Smooth muscle cell (in vitro differentiated cells): ENCODE measurements around the gene ACTR1B. TPM values are rescaled to one million over a fixed set of nuclear protein-coding genes. Genes with fewer than 3 reads are reported as not detected.

Source experiments
- DNase-seq: peaks from one replicate; lab custom pipeline; 2025; ENCODE audit not compliant: unreplicated experiment; lab: John Stamatoyannopoulos, UW
- H2AFZ ChIP-seq: fragments of 200-600 bp; sonication (generic); 2 replicates; pipeline ENCODE4 v1.6.0; 2016; ENCODE audit warnings: antibody characterized with exemption, low read depth, mild to moderate bottlenecking
- H3F3A ChIP-seq: fragments of 200-600 bp; sonication (generic); 2 replicates; pipeline ENCODE4 v1.6.0; 2017; ENCODE audit warnings: antibody characterized with exemption, low read depth
- H3K27ac ChIP-seq: fragments of 200-600 bp; sonication (generic); 2 replicates; pipeline ENCODE4 v1.5.1; 2016; ENCODE audit warnings: low read depth, mild to moderate bottlenecking
- H3K27me3 ChIP-seq: fragments of 200-600 bp; sonication (generic); 2 replicates; pipeline ENCODE4 v1.6.1; 2016; ENCODE audit warnings: low read depth, mild to moderate bottlenecking
- H3K36me3 ChIP-seq: fragments of 200-600 bp; sonication (generic); 2 replicates; pipeline ENCODE4 v1.5.1; 2016; ENCODE audit warnings: low read depth
- H3K4me1 ChIP-seq: fragments of 200-600 bp; sonication (generic); 2 replicates; pipeline ENCODE4 v1.5.1; 2016; ENCODE audit warnings: low read depth
- H3K4me2 ChIP-seq: fragments of 200-600 bp; sonication (generic); 2 replicates; pipeline ENCODE4 v1.6.0; 2016; ENCODE audit warnings: mild to moderate bottlenecking
- H3K4me3 ChIP-seq: fragments of 200-600 bp; sonication (generic); 2 replicates; pipeline ENCODE4 v1.5.1; 2016; ENCODE audit warnings: mild to moderate bottlenecking
- H3K79me2 ChIP-seq: fragments of 200-600 bp; sonication (generic); 2 replicates; pipeline ENCODE4 v1.6.0; 2016; ENCODE audit warnings: low read depth, mild to moderate bottlenecking
- H3K9ac ChIP-seq: fragments of 200-600 bp; sonication (generic); 2 replicates; pipeline ENCODE4 v1.6.0; 2016; ENCODE audit warnings: low read depth
- H3K9me3 ChIP-seq: fragments of 200-600 bp; sonication (generic); replicated peaks from 2 replicates; pipeline ENCODE4 v1.5.1; 2016; ENCODE audit warnings: low read depth
- H4K20me1 ChIP-seq: fragments of 200-600 bp; sonication (generic); 2 replicates; pipeline ENCODE4 v1.6.0; 2016; ENCODE audit warnings: low read depth
- WGBS: methylation state at CpG from one replicate; pipeline ENCODE4 v1.1.7; 2016; ENCODE audit warnings: low lambda C conversion rate; 5-methylcytosine and 5-hydroxymethylcytosine counted together
- polyA plus RNA-seq: library from polyadenylated mRNA; unstranded; fragments of >200 nt; fragmentation: Nextera tagmentation; extraction: Ambion mirVana; gene quantifications from 2 replicates; pipeline ENCODE4 v1.2.1, GENCODE V29; 2016
- total RNA-seq: library from RNA; depleted of rRNA; stranded (reverse); fragments of >200 nt; gene quantifications from 2 replicates; pipeline ENCODE4 v1.2.3, GENCODE V29; 2014
- TF ChIP-seq, protein P1 (sequence below): fragments of 200-600 bp; sonication (generic); IDR thresholded peaks from 2 replicates; pipeline ENCODE4 v1.5.1; 2017; ENCODE audit warnings: borderline replicate concordance, mild to moderate bottlenecking, antibody characterized with exemption; ENCODE audit not compliant: insufficient read depth, poor library complexity, severe bottlenecking

ACTR1B gene
- total and polyA plus RNA-seq, 2 experiments from 2014 or later = 20.8 to 43.7 TPM

DNA sequence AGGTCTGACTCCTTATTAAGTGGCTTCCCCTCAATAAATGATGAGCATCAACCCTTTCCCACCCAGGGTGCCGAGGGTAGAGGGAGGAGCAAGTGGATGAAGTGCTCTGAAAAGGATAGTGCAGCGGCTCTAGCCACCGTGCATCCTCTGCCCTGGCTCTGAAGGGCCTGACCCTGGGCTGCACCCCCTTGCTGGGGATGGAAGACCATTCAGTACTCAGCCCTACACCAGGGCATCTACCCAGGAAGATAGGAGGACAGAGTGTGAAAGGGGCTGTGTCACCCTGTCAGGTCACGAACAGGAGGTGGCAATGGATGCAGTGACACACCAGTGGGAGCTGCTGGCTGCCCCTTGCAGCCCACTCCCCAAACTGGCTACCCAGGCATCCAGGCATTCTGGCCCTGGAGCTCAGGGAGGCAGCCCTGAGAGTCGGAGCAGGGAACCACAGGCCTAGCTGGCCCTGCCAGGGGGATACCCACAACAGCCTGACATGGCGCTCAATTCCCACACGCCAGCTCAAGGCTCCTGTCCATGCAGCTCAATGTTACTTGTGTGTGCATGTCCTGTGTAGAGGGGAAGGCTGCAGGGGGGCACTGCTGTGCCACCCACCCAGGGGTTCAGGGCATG, 7.6 kb downstream of the ACTR1B start:
- TF ChIP-seq, protein P1, sequence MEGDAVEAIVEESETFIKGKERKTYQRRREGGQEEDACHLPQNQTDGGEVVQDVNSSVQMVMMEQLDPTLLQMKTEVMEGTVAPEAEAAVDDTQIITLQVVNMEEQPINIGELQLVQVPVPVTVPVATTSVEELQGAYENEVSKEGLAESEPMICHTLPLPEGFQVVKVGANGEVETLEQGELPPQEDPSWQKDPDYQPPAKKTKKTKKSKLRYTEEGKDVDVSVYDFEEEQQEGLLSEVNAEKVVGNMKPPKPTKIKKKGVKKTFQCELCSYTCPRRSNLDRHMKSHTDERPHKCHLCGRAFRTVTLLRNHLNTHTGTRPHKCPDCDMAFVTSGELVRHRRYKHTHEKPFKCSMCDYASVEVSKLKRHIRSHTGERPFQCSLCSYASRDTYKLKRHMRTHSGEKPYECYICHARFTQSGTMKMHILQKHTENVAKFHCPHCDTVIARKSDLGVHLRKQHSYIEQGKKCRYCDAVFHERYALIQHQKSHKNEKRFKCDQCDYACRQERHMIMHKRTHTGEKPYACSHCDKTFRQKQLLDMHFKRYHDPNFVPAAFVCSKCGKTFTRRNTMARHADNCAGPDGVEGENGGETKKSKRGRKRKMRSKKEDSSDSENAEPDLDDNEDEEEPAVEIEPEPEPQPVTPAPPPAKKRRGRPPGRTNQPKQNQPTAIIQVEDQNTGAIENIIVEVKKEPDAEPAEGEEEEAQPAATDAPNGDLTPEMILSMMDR = no peak
- Histone ChIP-seq H3K27me3 (no peaks in the 10 kb centered on the region), H3K79me2 (peaks cover 8% of the 10 kb centered on the region), H2AFZ (no peak overlapping the region), H3K9ac (no peak overlapping the region), H3K4me3 (no peak overlapping the region), H3K4me1 (no peaks in the 10 kb centered on the region), H3K4me2 (no peak overlapping the region), H4K20me1 (peaks cover 13% of the 10 kb centered on the region), H3K36me3 (no peaks in the 10 kb centered on the region), H3K27ac (no peak overlapping the region), H3F3A (no peaks in the 10 kb centered on the region), H3K9me3 (no peaks in the 10 kb centered on the region)
- DNase-seq = no peak
- WGBS = 98% methylated on average over 7 of the region's 7 CpGs

DNA sequence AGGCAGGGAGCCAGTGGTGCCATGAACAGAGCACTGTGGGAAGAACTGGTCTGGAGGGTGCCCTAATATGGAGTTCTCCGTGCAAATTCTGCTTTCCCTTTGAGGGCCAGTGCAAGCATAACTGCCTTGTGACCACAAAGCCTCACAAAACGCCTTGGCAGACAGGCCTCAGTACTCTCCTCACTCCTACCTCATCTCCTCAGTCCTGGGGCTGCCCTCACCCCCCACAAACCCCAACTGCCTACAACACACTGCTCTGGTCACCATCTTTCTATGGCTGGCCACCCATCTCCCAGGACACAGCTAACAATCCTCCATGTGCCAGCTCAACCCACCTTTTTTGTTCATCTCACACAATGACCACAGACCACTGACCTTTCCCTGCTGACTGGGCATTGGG, 9.1 kb downstream of the ACTR1B start:
- Histone ChIP-seq H3K36me3 (no peaks in the 10 kb centered on the region), H4K20me1 (peaks cover 2% of the 10 kb centered on the region), H3K79me2 (peaks cover under 1% of the 10 kb centered on the region), H3K27me3 (no peaks in the 10 kb centered on the region), H3K9me3 (no peaks in the 10 kb centered on the region), H3K4me3 (no peak overlapping the region), H3K27ac (no peak overlapping the region), H3K9ac (no peak overlapping the region), H3F3A (no peaks in the 10 kb centered on the region), H3K4me2 (no peak overlapping the region), H3K4me1 (no peaks in the 10 kb centered on the region), H2AFZ (no peak overlapping the region)
- 100% methylated on average over 2 of the region's 2 CpGs for WGBS
- DNase-seq = no peak
- TF ChIP-seq, protein P1 = no peak

DNA sequence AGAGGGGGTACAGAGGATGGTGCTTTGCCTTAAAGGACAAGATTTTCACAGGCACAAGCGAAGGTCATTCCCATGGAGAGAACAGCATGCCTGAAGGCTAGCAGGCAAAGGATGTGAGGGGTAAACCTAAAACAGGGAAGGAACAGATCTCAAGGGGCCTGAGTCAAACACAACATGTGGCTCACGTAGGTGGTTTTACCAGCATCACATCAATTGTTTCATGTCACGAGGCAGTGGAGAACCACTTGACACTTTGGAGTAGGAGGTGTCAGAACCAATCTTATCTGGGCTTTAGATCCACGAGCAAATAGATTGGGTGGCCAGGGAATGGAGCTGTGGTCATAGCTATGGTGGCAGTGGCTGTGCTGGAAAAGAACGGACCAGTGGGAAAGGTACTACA, 9.5 kb downstream of the ACTR1B start:
- no peak overlapping the region for H3K4me2 ChIP-seq
- no peaks in the 10 kb centered on the region for H4K20me1 ChIP-seq
- TF ChIP-seq, protein P1 = no peak
- H3K36me3 ChIP-seq = no peaks in the 10 kb centered on the region
- H3K79me2 ChIP-seq = no peaks in the 10 kb centered on the region
- no peaks in the 10 kb centered on the region for H3K27me3 ChIP-seq
- H3K4me1 ChIP-seq = no peaks in the 10 kb centered on the region
- DNase-seq = no peak
- no peaks in the 10 kb centered on the region for H3K9me3 ChIP-seq
- no peaks in the 10 kb centered on the region for H3F3A ChIP-seq
- H3K4me3 ChIP-seq = no peak overlapping the region
- H2AFZ ChIP-seq = no peak overlapping the region
- 97% methylated on average over 5 of the region's 5 CpGs for WGBS
- H3K9ac ChIP-seq = no peak overlapping the region
- H3K27ac ChIP-seq = no peak overlapping the region

DNA sequence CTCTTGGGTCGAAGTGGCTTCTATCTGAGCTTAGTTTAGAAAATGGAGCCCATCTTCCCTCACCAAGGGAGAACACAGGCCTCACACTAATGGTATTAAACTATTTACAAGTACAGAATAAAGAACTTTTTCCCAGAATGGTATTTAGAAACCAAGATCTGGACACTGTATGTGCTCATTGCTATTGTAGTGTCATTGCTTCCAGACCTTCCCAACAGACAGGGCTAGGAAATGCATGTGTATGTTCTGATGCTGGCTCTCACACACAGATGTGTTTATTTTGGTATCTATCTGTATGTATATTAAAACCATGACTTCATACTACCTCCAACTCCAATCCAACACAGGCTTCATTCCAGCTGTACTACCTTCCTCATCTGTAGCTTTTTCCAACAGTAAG, 10.0 kb downstream of the ACTR1B start:
- WGBS = 97% methylated on average over 1 of the region's 1 CpG
- Histone ChIP-seq H3K9ac (no peak overlapping the region), H3K4me2 (no peak overlapping the region), H3K4me3 (no peak overlapping the region), H3K9me3 (no peaks in the 10 kb centered on the region), H3K27me3 (no peaks in the 10 kb centered on the region), H3K4me1 (no peaks in the 10 kb centered on the region), H3K36me3 (no peaks in the 10 kb centered on the region), H3K27ac (no peak overlapping the region), H3K79me2 (no peaks in the 10 kb centered on the region), H4K20me1 (no peaks in the 10 kb centered on the region), H2AFZ (no peak overlapping the region), H3F3A (peaks cover 2% of the 10 kb centered on the region)
- no peak for DNase-seq
- TF ChIP-seq, protein P1 = no peak
